ENCODE measurements around the gene ROBO3. TPM values are rescaled to one million over a fixed set of nuclear protein-coding genes. Genes with fewer than 3 reads are reported as not detected.

The ROBO3 gene
- total and polyA plus RNA-seq, 5 donors from 2014 or later: 0.34 to 4.6 (median 2.1) TPM

GRCh38 chr11:124891373-124891861 is 26.2 kb downstream of the ROBO3 start:
- H3K36me3 Mint-ChIP-seq: no peaks in the 10 kb centered on the region
- no peaks in the 10 kb centered on the region for H3K36me3 ChIP-seq (ENCODE audit: control insufficient read depth, insufficient read depth, low read length)
- no peak for DNase-seq

GRCh38 chr11:124892146-124892545 is 26.9 kb downstream of the ROBO3 start:
- Histone ChIP-seq H3K9me3 (ENCODE audit: control insufficient read depth in 2 of 2, low read length in 2 of 2) (no peaks in the 10 kb centered on the region), H3K4me3 (ENCODE audit: low read depth, low read length) (no peak overlapping the region), H3K36me3 (ENCODE audit: control insufficient read depth, insufficient read depth, low read length) (no peaks in the 10 kb centered on the region), H3K4me1 (ENCODE audit: control insufficient read depth, insufficient read depth, low read length, poor library complexity, severe bottlenecking) (no peaks in the 10 kb centered on the region), H3K27ac (ENCODE audit: insufficient read depth, low read length, poor library complexity, severe bottlenecking) (no peak overlapping the region), H3K27me3 (ENCODE audit: control insufficient read depth, insufficient read depth, low read length) (no peaks in the 10 kb centered on the region)
- ATAC-seq (ENCODE audit: low read depth in 2 of 2) (no peak), DNase-seq (no peak)
- peaks cover 0 to 4% (median 0%) of the 10 kb centered on the region in 4 donors for H3K4me1 Mint-ChIP-seq
- H3K9me3 Mint-ChIP-seq: no peaks in the 10 kb centered on the region
- no peaks in the 10 kb centered on the region for H3K36me3 Mint-ChIP-seq
- H3K4me3 Mint-ChIP-seq: no peak overlapping the region
- H3K27ac Mint-ChIP-seq: no peak overlapping the region
- peaks cover 7% of the 10 kb centered on the region for H3K27me3 Mint-ChIP-seq

More at GRCh38 chr11:124891373-124891861, 26.2 kb downstream of the ROBO3 start:
- Mint-ChIP-seq H3K9me3 (no peaks in the 10 kb centered on the region), H3K27me3 (peaks cover 7% of the 10 kb centered on the region), H3K4me3 (no peak overlapping the region), H3K27ac (no peak overlapping the region), H3K4me1 (peaks cover 0 to 4% (median under 1%) of the 10 kb centered on the region in 4 donors)
- Histone ChIP-seq H3K27ac (ENCODE audit: insufficient read depth, low read length, poor library complexity, severe bottlenecking) (no peak overlapping the region), H3K4me1 (ENCODE audit: control insufficient read depth, insufficient read depth, low read length, poor library complexity, severe bottlenecking) (no peaks in the 10 kb centered on the region), H3K27me3 (ENCODE audit: control insufficient read depth, insufficient read depth, low read length) (no peaks in the 10 kb centered on the region), H3K4me3 (ENCODE audit: low read depth, low read length) (no peak overlapping the region), H3K9me3 (ENCODE audit: control insufficient read depth in 2 of 2, low read length in 2 of 2) (no peaks in the 10 kb centered on the region)
- no peak for ATAC-seq (ENCODE audit: low read depth in 2 of 2)

- no peaks in the 10 kb centered on the region for H3K36me3 Mint-ChIP-seq
- Histone ChIP-seq H3K36me3 (ENCODE audit: control insufficient read depth, insufficient read depth, low read length) (no peaks in the 10 kb centered on the region), H3K4me3 (ENCODE audit: low read depth, low read length) (no peak overlapping the region), H3K9me3 (ENCODE audit: control insufficient read depth in 2 of 2, low read length in 2 of 2) (no peaks in the 10 kb centered on the region), H3K4me1 (ENCODE audit: control insufficient read depth, insufficient read depth, low read length, poor library complexity, severe bottlenecking) (no peaks in the 10 kb centered on the region), H3K27me3 (ENCODE audit: control insufficient read depth, insufficient read depth, low read length) (no peaks in the 10 kb centered on the region), H3K27ac (ENCODE audit: insufficient read depth, low read length, poor library complexity, severe bottlenecking) (no peak overlapping the region)
- H3K4me1 Mint-ChIP-seq: peaks cover 0 to 4% (median 2%) of the 10 kb centered on the region in 4 donors
- H3K27ac Mint-ChIP-seq: no peak overlapping the region
- DNase-seq: no peak
- no peak for ATAC-seq (ENCODE audit: low read depth in 2 of 2)
- no peak overlapping the region for H3K4me3 Mint-ChIP-seq
- H3K27me3 Mint-ChIP-seq: peaks cover 5% of the 10 kb centered on the region
- no peaks in the 10 kb centered on the region for H3K9me3 Mint-ChIP-seq
Observed at GRCh38 chr11:124892750-124893454, 27.7 kb downstream of the ROBO3 start.

- no peaks in the 10 kb centered on the region for H3K9me3 Mint-ChIP-seq
- H3K27ac Mint-ChIP-seq: no peak overlapping the region
- H3K4me1 Mint-ChIP-seq: peaks cover 0 to 4% (median 2%) of the 10 kb centered on the region in 4 donors
- Histone ChIP-seq H3K9me3 (ENCODE audit: control insufficient read depth in 2 of 2, low read length in 2 of 2) (no peaks in the 10 kb centered on the region), H3K36me3 (ENCODE audit: control insufficient read depth, insufficient read depth, low read length) (no peaks in the 10 kb centered on the region), H3K27me3 (ENCODE audit: control insufficient read depth, insufficient read depth, low read length) (no peaks in the 10 kb centered on the region), H3K27ac (ENCODE audit: insufficient read depth, low read length, poor library complexity, severe bottlenecking) (no peak overlapping the region), H3K4me1 (ENCODE audit: control insufficient read depth, insufficient read depth, low read length, poor library complexity, severe bottlenecking) (no peaks in the 10 kb centered on the region), H3K4me3 (ENCODE audit: low read depth, low read length) (no peak overlapping the region)
- H3K36me3 Mint-ChIP-seq: no peaks in the 10 kb centered on the region
- H3K4me3 Mint-ChIP-seq: no peak overlapping the region
- no peaks in the 10 kb centered on the region for H3K27me3 Mint-ChIP-seq
- DNase-seq (no peak), ATAC-seq (ENCODE audit: low read depth in 2 of 2) (no peak)
Observed at GRCh38 chr11:124893781-124894401, 28.7 kb downstream of the ROBO3 start.

GRCh38 chr11:124894606-124895430 is 29.6 kb downstream of the ROBO3 start:
- H3K4me3 ChIP-seq (ENCODE audit: low read depth, low read length): no peak overlapping the region
- Mint-ChIP-seq H3K36me3 (no peaks in the 10 kb centered on the region), H3K27ac (peak overlapping the region in 1 of 3 donors; percentile 48), H3K27me3 (peaks cover under 1% of the 10 kb centered on the region), H3K4me3 (no peak overlapping the region), H3K9me3 (no peaks in the 10 kb centered on the region), H3K4me1 (peaks cover 0 to 4% (median 2%) of the 10 kb centered on the region in 4 donors)
- H3K4me1 ChIP-seq (ENCODE audit: control insufficient read depth, insufficient read depth, low read length, poor library complexity, severe bottlenecking): no peaks in the 10 kb centered on the region
- no peaks in the 10 kb centered on the region for H3K27me3 ChIP-seq (ENCODE audit: control insufficient read depth, insufficient read depth, low read length)
- DNase-seq (no peak), ATAC-seq (ENCODE audit: low read depth in 2 of 2) (no peak)
- H3K9me3 ChIP-seq (ENCODE audit: control insufficient read depth in 2 of 2, low read length in 2 of 2): no peaks in the 10 kb centered on the region
- no peaks in the 10 kb centered on the region for H3K36me3 ChIP-seq (ENCODE audit: control insufficient read depth, insufficient read depth, low read length)
- no peak overlapping the region for H3K27ac ChIP-seq (ENCODE audit: insufficient read depth, low read length, poor library complexity, severe bottlenecking)

GRCh38 chr11:124895471-124895971 is 30.3 kb downstream of the ROBO3 start:
- no peak overlapping the region for H3K27ac ChIP-seq (ENCODE audit: insufficient read depth, low read length, poor library complexity, severe bottlenecking)
- H3K9me3 ChIP-seq (ENCODE audit: control insufficient read depth in 2 of 2, low read length in 2 of 2): no peaks in the 10 kb centered on the region
- H3K4me3 Mint-ChIP-seq: no peak overlapping the region
- no peaks in the 10 kb centered on the region for H3K36me3 ChIP-seq (ENCODE audit: control insufficient read depth, insufficient read depth, low read length)
- ATAC-seq (ENCODE audit: low read depth in 2 of 2) (no peak), DNase-seq (no peak)
- H3K27ac Mint-ChIP-seq: no peak overlapping the region
- peaks cover 2% of the 10 kb centered on the region for H3K27me3 ChIP-seq (ENCODE audit: control insufficient read depth, insufficient read depth, low read length)
- peaks cover 0 to 4% (median 2%) of the 10 kb centered on the region in 4 donors for H3K4me1 Mint-ChIP-seq
- no peak overlapping the region for H3K4me3 ChIP-seq (ENCODE audit: low read depth, low read length)
- no peaks in the 10 kb centered on the region for H3K36me3 Mint-ChIP-seq
- no peaks in the 10 kb centered on the region for H3K9me3 Mint-ChIP-seq
- no peaks in the 10 kb centered on the region for H3K4me1 ChIP-seq (ENCODE audit: control insufficient read depth, insufficient read depth, low read length, poor library complexity, severe bottlenecking)
- peaks cover 4% of the 10 kb centered on the region for H3K27me3 Mint-ChIP-seq

- Histone ChIP-seq H3K9me3 (ENCODE audit: control insufficient read depth in 2 of 2, low read length in 2 of 2) (no peaks in the 10 kb centered on the region), H3K36me3 (ENCODE audit: control insufficient read depth, insufficient read depth, low read length) (no peaks in the 10 kb centered on the region), H3K4me1 (ENCODE audit: control insufficient read depth, insufficient read depth, low read length, poor library complexity, severe bottlenecking) (no peaks in the 10 kb centered on the region), H3K27ac (ENCODE audit: insufficient read depth, low read length, poor library complexity, severe bottlenecking) (no peak overlapping the region), H3K4me3 (ENCODE audit: low read depth, low read length) (no peak overlapping the region), H3K27me3 (ENCODE audit: control insufficient read depth, insufficient read depth, low read length) (peaks cover 2% of the 10 kb centered on the region)
- Mint-ChIP-seq H3K36me3 (no peaks in the 10 kb centered on the region), H3K4me1 (peaks cover 0 to 4% (median 2%) of the 10 kb centered on the region in 4 donors), H3K27me3 (peaks cover 4% of the 10 kb centered on the region), H3K9me3 (no peaks in the 10 kb centered on the region), H3K27ac (peak overlapping the region in 1 of 3 donors; percentile 43), H3K4me3 (no peak overlapping the region)
- no peak for DNase-seq
- ATAC-seq (ENCODE audit: low read depth in 2 of 2): no peak
Observed at GRCh38 chr11:124896071-124896750, 31.0 kb downstream of the ROBO3 start.
